Superior temporal gyrus (tissue), 1 donor: ENCODE results near the gene HAL.
A peak's percentile ranks its signal among the peaks of the same experiment; 100 is the strongest.

Experiments
- DNase-seq: peaks from one replicate; pipeline ENCODE4 v3.0.0-alpha.2; 2016; ENCODE audit errors: extremely low spot score

The HAL gene, protein sequence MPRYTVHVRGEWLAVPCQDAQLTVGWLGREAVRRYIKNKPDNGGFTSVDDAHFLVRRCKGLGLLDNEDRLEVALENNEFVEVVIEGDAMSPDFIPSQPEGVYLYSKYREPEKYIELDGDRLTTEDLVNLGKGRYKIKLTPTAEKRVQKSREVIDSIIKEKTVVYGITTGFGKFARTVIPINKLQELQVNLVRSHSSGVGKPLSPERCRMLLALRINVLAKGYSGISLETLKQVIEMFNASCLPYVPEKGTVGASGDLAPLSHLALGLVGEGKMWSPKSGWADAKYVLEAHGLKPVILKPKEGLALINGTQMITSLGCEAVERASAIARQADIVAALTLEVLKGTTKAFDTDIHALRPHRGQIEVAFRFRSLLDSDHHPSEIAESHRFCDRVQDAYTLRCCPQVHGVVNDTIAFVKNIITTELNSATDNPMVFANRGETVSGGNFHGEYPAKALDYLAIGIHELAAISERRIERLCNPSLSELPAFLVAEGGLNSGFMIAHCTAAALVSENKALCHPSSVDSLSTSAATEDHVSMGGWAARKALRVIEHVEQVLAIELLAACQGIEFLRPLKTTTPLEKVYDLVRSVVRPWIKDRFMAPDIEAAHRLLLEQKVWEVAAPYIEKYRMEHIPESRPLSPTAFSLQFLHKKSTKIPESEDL

DNA sequence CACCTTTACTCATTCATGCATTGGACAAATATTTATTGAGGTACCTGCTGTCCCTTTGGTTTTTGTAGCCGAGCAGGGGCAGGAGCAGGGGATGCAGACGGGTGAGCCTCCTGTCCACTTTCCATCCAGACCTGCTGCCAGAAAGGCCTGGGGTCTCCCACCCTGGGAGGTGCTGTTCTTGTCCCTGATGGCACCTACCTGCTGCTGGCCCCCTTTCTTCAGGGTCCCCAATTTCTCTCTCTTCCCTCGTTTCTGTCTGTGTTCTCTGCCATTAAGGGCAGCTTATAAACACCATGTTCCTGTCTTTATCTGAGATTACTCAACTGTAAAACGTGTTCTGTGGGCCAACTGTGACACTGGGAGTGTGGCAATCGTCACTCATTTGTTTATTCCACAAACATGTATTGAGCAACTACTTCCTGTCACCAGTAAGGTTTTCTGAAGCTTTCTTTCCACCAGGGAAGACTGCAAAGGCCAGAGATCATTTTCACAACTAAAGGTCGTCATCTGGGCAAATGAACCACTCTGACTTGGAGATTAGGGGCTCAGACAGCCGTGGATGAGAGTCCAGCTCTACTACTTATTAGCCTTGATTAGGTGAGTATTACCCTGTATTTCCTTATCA, at the start of gene HAL:
HAL (minus strand) TSS at position 311 of the 625 bp plus-strand sequence. CDS start 434 bp downstream, outside the sequence.
- DNase-seq, result no peak

DNA sequence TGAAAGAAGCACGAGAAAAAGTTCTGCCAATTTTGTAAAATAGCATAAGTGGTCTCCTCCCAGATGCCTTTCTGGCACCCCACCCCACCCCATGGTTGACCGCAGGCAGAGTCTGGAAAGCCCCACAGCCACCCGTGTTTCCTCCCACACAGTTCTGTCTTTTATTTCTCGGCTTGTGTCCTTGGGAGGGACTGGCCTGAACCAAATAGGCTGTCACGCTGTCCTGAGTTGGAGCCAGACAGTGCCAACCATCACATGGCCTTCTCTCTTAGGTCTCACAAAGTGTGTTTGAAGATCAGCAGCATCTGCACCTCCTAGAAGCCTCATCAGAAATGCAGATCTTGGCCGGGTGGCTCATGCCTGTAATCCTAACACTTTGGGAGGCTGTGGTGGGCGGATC, 49.4 kb upstream of the HAL start:
- no peak for DNase-seq

DNA sequence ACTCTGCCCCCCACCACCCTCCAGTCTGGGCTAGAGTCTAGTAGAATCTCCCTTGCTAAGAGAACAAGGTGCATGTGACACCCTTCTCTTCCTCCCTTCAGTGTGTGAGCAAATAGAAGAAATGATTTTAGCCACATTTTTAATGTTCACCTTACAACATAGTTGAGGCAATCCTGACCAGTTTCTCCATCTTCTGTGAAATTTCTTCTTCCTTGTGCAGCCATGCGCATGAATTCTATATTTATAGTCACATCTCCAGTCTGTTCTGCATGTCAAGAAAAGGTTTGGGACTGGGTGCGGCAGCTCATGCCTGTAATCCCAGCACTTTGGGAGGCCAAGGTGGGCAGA, 48.8 kb upstream of the HAL start:
- DNase-seq, result no peak

DNA sequence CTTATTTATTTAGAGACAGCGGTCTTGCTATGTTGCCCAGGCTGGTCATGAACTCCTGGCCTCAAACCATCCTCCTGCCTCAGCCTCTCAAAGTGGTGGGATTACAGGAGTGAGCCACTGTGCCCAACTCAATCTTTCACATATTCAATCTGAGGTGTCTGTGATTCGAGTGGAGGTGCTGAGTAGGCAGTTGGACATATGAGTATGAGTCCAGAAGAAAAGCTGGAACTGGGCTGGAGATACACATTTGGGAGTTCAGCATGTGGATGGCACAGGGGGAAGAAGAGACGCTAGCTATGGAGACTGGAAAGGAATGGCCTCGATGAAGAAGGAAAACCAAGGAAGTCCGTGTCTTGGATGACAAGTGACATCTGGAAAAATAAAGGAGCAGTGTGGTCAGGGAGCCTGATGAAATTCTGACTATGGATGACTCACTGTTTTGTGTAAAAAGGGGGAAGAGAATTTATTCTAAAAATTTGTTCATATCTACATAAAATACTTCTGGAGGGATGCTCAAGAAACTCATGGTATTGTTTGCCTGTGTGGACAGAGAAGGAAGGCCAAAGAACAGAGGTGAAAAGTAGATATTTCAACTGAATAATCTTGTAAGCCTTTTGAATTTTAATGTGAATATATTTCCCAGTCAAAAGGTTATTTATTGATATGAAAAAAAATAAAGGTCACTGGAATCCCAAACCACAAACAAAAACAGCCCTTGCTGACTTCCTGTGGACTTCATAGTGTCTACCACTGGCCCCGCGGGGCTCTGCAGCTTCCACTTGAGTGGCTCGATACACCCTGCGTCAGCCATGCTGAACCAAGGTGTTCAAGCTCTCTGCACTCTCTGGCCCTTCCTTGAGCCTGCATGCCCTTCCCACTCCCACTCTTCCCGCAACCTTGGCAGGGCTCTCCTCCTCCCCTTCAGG, 48.1 kb upstream of the HAL start:
- DNase-seq, result no peak

DNA sequence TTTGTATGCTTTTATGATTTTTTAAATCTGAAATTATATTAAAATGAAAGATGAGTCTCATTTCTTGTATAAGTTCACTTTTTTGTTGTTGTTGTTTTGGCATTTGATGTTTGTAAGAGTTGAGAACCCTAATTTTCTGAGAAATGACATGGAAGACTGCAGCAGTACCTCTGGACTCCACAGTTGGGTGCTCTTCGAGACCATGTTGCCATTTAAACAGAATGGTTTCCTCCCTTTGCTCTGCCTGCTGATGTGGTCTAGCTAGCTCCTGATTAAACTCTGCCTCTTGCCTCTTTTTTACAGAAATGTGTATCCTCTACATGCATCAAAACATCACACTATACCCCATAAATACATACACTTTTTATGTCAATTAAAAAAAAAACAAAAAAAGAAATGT, 45.0 kb upstream of the HAL start:
- no peak for DNase-seq

DNA sequence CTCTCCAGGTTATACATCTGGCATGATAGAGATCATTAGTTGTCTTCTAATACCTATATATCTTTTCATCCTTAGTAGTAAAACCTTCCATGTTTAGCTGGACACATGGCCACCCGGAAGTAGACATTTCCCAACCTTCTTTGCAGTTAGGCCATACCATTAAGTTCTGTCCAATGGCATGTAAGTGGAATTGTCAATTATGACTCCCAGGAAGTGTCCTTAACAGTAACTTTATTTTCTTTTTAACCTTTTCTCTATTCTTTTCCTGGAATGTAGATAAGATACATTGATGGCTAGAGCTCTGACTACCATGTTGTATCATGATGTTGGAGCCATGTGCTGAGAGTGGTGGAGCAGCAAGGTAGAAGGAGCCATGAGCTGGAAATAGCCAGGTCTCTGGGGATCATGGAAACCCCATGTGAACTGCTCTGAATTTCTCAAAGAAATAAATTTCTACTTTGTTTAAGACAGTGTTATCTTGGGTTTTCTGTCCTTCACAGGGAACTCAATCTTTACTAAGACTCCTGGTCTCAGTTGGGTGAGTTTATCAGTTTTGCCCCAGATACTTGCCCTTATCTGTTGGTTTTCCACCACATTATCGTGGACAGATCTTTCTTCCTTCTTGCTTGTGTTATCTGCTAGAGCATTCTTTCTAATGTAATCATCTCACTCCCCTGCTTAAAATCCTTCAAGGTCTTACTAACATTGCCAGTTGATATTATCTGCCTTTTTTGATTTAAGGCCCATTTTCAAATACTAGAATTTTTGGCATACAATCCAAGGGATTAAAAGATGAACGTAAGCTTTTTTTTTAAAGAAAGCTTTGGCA, 44.4 kb upstream of the HAL start:
- no peak for DNase-seq

DNA sequence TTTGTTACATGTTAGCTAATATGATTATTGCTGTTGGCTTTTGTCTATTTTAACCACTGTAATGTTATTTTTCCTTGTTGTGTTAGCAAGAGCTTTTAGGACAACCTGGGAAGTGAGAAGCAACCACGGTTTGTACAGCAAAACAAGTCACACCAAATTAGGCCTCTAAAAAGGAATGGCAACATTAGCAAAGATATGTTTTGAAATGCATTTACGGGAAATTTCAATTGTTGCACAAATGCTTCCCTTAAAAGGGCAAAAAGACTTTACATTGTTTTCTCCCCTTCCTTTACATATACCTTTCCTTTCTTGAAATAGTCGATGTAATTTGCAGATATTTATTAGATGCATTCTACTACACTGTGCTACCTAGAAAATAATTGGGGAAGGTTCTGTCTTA, 43.4 kb upstream of the HAL start:
- DNase-seq, result no peak

DNA sequence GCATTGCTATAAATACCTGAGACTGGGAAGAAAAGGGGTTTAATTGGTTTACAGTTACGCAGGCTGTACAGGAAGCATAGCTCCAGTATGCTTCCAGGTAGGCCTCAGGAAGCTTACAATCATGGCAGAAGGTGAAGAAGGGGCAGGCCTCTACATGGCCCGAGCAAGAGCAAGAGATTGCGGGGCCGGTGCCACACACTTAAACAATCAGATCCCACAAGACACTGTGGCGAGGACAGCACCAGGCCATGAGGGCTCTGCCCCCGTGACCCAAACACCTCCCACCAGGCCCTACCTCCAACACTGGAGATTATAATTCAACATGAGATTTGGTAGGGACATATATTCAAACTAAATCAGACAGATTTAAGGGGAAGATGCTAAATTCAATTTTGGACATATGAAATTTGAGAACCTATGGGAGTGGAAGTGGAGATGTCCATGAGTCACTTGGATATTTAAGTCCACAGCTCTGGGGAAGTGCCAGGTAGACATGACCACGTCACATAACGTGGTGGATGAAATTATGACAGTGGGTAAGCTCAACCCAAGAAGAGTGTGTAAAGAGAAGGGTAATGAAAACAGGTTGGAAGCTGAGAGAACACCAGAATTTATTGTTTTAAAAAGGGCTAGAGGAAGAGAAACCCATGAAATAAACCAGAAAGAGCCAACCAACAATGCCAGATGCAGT, 40.8 kb upstream of the HAL start:
- no peak for DNase-seq

DNA sequence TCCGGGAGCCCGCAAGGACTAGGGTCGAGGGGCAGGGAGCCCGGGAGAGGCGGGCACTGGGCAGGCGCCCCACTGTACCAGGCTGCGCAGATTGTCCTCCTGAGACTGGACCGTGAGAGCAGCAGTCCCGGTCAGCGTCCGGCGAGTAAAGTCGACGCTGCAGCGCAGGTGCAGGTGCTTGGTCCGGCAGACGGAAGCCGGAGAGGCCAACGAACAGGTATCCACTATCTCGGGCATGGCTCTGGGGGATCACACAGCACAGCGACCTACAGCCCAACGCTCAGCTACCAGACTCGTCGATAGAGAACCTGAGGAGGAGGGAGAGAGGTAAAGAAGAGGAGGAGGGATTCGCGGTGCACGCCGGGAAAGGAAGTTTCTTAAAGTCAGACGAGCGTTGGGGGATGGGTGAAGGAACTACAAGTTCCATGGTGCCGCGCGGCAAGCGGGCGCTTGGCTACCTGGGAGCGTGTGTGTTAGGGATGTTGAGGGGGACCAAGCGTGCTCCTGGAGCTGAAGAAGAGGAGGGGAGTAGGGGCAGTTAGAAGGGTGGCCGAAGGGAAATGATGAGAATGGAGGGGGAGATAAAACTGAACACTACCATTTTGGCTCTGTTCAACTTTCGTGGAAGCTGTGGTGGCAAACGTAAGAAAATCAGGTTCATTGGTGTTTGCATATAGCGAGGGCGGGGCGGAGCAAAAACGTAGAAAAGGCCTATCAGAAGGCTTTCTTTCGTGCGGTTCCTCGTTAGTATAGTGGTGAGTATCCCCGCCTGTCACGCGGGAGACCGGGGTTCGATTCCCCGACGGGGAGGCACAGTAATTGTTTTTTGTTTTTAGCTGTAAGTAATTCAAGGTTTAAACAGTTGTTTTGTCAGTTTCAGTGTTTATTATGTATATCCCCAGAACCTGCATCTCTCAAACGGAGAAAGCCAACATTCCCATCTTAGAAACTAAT, 39.4 kb upstream of the HAL start, which contains the start of gene LTA4H:
LTA4H (minus strand) TSS at position 305 of the 954 bp plus-strand sequence; CDS start at position 237, 68 bp downstream.
- peak; percentile 99 for DNase-seq

DNA sequence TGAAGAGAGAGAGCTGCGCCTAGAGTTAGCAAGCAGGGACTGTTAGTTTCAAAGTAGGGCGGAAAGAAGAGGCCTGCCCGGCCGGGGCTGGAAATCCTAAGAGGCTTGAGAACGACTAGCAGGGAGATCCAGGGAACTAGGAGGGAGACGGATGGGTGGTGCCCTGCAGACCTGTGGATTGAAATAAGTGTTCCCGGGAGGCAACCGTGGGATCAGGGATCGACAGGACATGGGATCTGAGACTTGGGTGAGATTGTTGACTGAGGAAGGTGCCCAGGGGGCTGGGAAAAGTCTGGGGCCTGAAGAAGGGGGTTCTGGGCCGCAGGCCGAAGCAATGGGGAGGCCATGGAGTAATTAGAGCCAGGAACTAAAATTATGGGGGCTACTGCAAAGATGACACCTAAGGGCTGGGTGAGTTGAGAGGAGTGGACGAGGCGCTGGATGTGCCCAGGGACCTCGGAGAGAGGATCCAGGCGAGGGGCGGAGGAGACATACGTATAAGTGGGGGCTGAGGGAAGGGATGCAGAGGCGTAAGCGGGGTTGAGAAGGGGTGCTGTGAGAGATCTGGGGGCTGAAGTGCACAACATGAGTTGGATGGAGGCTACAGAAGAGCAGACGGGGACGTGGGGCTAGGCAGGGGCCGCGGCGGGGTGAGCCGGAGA, 38.6 kb upstream of the HAL start:
- DNase-seq, result peak; percentile 42

DNA sequence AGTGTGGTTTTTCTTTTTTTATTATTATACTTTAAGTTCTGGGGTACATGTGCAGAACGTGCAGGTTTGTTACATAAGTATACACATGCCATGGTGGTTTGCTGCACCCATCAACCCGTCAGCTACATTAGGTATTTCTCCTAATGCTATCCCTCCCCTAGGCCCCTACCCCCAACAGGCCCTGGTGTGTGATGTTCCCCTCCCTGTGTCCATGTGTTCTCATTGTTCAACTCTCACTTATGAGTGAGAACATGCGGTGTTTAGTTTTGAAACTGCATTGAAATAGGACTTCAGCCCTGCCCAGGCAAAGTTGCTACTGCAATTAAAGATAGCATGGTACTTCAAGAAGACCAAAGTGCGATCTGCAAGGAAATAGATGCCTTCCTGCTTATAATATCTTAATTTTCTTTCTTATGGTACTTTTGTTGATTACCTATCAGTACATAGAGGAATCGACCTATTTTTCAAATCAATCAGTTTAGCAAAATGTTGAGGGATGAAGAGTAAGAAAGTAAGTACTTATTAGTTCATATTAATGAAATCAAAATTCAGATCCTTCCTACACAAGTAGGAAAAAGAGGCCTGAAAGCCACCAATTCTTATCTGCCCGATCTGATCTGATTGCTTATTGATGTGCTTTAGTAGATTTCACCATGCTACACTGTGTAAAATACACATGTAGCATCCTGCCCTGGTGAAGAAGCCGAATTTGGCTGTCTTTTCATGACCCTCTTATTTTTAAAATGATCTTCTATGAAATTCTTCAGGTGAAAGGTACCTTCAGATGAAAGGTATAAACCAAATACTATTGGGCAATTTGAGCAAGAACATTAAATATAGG, 37.6 kb upstream of the HAL start:
- DNase-seq, result no peak

DNA sequence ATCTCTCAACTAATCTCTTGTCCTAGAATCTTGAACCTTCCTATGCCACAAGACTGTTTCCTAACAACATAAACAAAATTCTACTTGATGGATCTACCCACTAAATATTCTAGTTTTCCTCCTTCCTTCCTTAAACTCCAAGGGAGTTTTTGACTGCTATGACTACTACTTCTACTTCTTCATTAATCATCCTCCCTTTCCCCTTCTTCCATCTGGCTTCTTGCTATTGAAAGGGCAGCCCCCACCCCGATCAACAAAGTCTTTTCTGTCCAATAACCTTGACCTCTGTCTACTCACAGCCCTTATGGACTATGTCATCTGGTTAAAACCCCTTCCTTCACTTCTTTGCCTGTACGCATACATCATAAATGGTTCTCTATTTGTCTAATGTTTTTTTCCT, 33.7 kb upstream of the HAL start:
- no peak for DNase-seq

DNA sequence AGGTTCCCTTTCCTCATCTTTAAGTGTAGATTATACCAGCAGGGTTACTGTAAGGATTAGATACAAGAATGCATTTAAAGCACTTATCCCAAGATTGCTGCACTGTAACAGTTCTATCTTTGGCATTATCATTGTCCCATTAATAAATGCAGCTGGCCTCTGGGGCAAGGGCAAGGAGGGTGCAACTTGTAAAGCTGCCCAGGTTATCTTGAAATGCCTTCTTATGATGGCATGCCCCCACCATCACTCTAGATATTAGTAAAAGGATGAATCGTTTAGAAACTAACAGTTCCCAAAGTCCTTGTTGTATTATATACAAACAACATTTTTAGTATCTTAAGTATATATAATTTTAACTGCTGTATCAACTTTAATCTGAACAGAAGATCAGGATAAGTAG, 32.4 kb upstream of the HAL start:
- no peak for DNase-seq

DNA sequence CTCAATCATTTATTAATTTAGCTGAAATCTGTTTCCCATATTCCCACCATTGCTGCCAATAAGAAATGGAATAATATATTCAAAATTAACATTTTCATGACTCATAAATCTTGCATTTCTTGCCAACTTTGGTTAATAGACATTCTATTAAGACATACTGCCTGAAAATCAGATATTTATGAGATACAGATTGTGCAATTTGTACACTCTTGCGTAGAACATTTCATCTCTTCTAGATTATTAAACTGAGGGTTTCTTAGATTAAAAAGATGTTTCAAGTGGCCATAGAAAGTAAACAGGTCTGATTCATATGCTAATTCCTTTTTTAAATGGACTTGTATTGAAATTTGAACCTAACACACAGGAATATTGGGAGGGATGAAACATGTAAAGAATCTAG, 30.2 kb upstream of the HAL start:
- DNase-seq, result no peak

DNA sequence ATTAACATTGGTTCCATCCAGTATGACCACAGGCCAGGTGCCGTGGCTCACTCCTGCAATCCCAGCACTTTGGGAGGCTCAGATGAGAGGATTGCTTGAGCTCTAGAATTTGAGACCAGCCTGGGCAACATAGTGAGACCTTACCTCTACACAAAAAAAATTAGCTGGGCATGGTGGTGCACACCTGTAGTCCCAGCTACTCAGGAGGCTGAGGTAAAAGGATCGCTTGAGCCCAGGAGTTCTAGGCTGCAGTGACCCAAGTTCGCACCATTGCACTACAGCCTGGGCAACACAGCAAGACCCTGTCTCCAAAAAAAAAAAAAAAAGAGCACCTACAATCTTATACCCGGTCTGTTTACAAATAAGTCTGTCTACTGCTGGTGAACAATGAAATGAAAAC, 29.4 kb upstream of the HAL start:
- no peak for DNase-seq

DNA sequence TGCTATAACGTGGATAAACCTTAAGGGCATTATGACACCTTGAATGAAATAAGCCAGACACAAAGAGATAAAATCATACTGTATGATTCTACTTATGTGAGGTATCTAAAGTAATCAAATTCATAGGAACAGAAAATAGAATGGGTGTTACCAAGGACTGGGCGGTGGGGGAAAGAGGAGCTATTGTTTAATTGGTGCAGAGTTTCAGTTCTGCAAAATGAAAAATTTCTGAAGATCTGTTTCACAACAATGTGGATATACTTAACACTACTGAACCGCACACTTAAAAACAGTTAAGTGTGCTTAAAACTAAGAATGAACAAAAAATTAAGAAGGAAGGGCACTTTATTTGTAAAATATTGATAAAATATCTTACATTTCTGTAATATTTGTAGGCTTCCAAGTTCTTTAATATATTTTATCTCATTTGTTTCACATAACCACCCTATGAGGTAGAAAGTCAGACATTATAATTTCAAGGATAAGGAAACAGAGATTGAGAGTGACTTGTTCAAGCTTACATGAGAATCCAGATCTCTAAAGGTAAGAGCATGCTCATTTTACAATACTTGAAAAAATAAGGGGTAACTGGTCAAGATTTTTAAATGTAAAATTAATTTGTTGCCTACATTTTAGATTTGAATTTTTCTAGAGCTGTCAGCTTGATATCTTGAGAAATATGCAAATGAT, 24.3 kb upstream of the HAL start:
- no peak for DNase-seq

DNA sequence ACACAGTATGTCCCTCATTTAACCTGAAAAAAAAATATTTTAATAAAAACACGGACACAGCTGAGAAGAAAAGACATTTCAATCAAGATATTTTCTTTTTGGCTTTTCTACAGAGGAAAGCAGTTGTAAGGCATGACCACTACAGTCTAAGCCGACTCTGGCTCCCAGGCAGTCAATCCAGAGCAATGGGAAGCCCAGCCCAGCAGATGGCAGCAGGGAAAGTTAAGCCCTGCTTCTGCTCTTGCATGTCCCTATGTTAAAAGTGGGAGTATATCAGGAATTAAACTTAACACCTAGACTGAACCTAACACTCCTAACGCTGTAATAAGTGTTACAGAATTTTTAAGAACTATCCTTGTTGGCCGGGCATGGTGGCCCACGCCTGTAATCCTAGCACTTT, 19.5 kb upstream of the HAL start:
- no peak for DNase-seq
